A673 (cell line): ENCODE measurements around the gene BACH2. TPM values are rescaled to one million over a fixed set of nuclear protein-coding genes. Genes with fewer than 3 reads are reported as not detected.

ENCODE experiments used
- BruUV-seq: library from RNA; stranded (reverse); fragments of 400-500 nt; replicated peaks from 2 replicates; lab custom pipeline; 2021; lab: Mats Ljungman, UMichigan
- CTCF ChIA-PET: fragments of 300-600 bp; sonication (Branson Sonifier 250); formaldehyde crosslinking; loops from one replicate; lab custom pipeline; 2022; ENCODE audit warnings: antibody characterized with exemption; lab: Charles Lee
- POLR2A ChIA-PET: fragments of 300-600 bp; sonication (Branson Sonifier 250); formaldehyde crosslinking; loops from one replicate; lab custom pipeline; 2022; ENCODE audit warnings: antibody characterized with exemption; ENCODE audit not compliant: low non-redundant PET; lab: Charles Lee
- DNase-seq: peaks from one replicate; pipeline ENCODE4 v3.0.0-alpha.2; 2015; ENCODE audit warnings: low spot score
- H3K27ac ChIP-seq: fragments of 200-600 bp; sonication (generic); 2 replicates; pipeline ENCODE4 v1.5.1; 2016; ENCODE audit warnings: mixed run types, low read depth, mild to moderate bottlenecking, mixed read lengths, antibody characterized with exemption, low read length; ENCODE audit not compliant: poor library complexity, severe bottlenecking
- H3K27me3 ChIP-seq: fragments of 200-600 bp; sonication (generic); replicated peaks from 2 replicates; pipeline ENCODE4 v1.6.1; 2017; ENCODE audit warnings: mixed run types, low read depth, mild to moderate bottlenecking, mixed read lengths, antibody characterized with exemption, low read length; ENCODE audit not compliant: insufficient read depth, poor library complexity
- H3K36me3 ChIP-seq: fragments of 200-600 bp; sonication (generic); 2 replicates; pipeline ENCODE4 v1.6.1; 2016; ENCODE audit warnings: mixed run types, mild to moderate bottlenecking, mixed read lengths, antibody characterized with exemption, low read length; ENCODE audit not compliant: insufficient read depth, poor library complexity, severe bottlenecking
- H3K4me1 ChIP-seq: fragments of 200-600 bp; sonication (generic); 2 replicates; pipeline ENCODE4 v1.6.1; 2017; ENCODE audit warnings: mixed run types, mild to moderate bottlenecking, mixed read lengths, antibody characterized with exemption, low read length; ENCODE audit not compliant: insufficient read depth, poor library complexity, severe bottlenecking
- H3K4me3 ChIP-seq: fragments of 200-600 bp; sonication (generic); 2 replicates; pipeline ENCODE4 v1.5.1; 2016; ENCODE audit warnings: low read depth, mixed run types, mild to moderate bottlenecking, mixed read lengths, low read length; ENCODE audit not compliant: poor library complexity, severe bottlenecking
- H3K9me3 ChIP-seq: fragments of 200-600 bp; sonication (generic); 2 replicates; pipeline ENCODE4 v1.6.1; 2016; ENCODE audit warnings: mixed run types, low read depth, mild to moderate bottlenecking, mixed read lengths, antibody characterized with exemption, low read length; ENCODE audit not compliant: poor library complexity, severe bottlenecking
- CTCF ChIP-seq: fragments of 300-800, 200-600 bp; sonication (generic); conservative IDR thresholded peaks from 2 replicates; pipeline ENCODE4 v1.5.1; 2017; ENCODE audit warnings: low read depth, mild to moderate bottlenecking, antibody characterized with exemption, low read length, moderate library complexity, mixed read lengths
- EZH2 ChIP-seq: fragments of 200-600 bp; sonication (generic); IDR thresholded peaks from 2 replicates; pipeline ENCODE4 v1.6.1; 2017; ENCODE audit warnings: borderline replicate concordance, low read depth, mild to moderate bottlenecking, mixed read lengths, antibody characterized with exemption, low read length; ENCODE audit not compliant: poor library complexity, severe bottlenecking
- intact Hi-C: fragments of 100-400 bp; cut with micrococcal nuclease; formaldehyde crosslinking; loops from one replicate; pipeline ENCODE4 v1.10.0; 2022; ENCODE audit not compliant: unreplicated experiment
- total RNA-seq: library from RNA; stranded (reverse); gene quantifications from 2 replicates; pipeline ENCODE4 v1.2.3, GENCODE V29; 2021

Gene BACH2
- total RNA-seq, 1 experiment from 2014 or later, result 0.37 TPM

DNA sequence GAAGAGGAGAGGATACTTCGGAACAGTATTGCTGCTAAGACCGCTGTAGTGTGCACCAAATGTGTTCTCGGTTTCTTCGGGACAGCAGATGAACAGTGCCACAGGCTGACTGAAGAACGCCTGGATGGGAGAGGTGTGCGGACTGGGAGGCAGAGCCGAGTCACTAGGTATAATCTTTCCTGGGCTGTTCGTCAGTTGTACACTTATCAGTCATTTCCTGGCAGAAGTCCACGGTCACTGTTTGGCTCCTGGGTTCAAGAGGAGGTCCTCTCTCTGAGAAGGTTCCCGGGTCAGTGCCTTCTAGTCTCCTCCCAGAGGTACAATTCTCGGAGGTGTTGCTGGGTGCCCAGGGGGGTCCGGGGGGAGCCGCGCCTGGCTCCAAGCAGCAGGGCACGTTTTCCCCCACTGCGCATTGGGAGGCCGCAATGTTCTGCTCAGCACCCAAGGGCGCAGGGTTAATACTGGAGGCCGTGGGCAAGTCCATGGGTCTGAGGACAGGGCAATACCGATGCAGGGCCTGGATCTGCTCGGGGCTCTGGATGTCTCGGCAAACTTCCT is 364.3 kb downstream of the BACH2 start:
- no TSS peak for BruUV-seq
- POLR2A ChIA-PET, result no interaction called here
- TF ChIP-seq EZH2 (no peak), CTCF (no peak)

GRCh38 chr6:89930789-89931188 is 365.9 kb downstream of the BACH2 start:
- ChIA-PET CTCF (no interaction called here), POLR2A (no interaction called here)
- Histone ChIP-seq H3K27ac (no peak overlapping the region), H3K4me3 (no peak overlapping the region), H3K9me3 (no peaks in the 10 kb centered on the region), H3K27me3 (no peaks in the 10 kb centered on the region), H3K4me1 (no peaks in the 10 kb centered on the region), H3K36me3 (no peaks in the 10 kb centered on the region)
- no peak for TF ChIP-seq CTCF
- no peak for TF ChIP-seq EZH2
- no peak for DNase-seq
- BruUV-seq, result no TSS peak
- intact Hi-C loops, result no loop called here

More for the DNA sequence above, 364.3 kb downstream of the BACH2 start:
- no peak for DNase-seq
- H3K9me3 ChIP-seq, result no peaks in the 10 kb centered on the region
- H3K4me1 ChIP-seq, result no peaks in the 10 kb centered on the region
- no peaks in the 10 kb centered on the region for H3K36me3 ChIP-seq
- no peak overlapping the region for H3K27ac ChIP-seq
- no peaks in the 10 kb centered on the region for H3K27me3 ChIP-seq
- H3K4me3 ChIP-seq, result no peak overlapping the region
- CTCF ChIA-PET, result no interaction called here
- intact Hi-C loops, result no loop called here

GRCh38 chr6:89928604-89929003 is 368.0 kb downstream of the BACH2 start:
- ChIA-PET POLR2A (no interaction called here), CTCF (no interaction called here)
- Histone ChIP-seq H3K4me1 (no peaks in the 10 kb centered on the region), H3K27ac (no peak overlapping the region), H3K27me3 (no peaks in the 10 kb centered on the region), H3K4me3 (no peak overlapping the region), H3K9me3 (no peaks in the 10 kb centered on the region), H3K36me3 (no peaks in the 10 kb centered on the region)
- no peak for DNase-seq
- TF ChIP-seq EZH2 (no peak), CTCF (no peak)
- BruUV-seq, result no TSS peak
- intact Hi-C loops, result no loop called here
